HG03159 (cell line): ENCODE results near the gene NGRN.

Source experiments
- ATAC-seq: cut with Tn5 transposase; IDR thresholded peaks from one replicate; pipeline ENCODE4 v1.9.1; 2021; ENCODE audit warnings: mild to moderate bottlenecking, moderate library complexity; ENCODE audit not compliant: unreplicated experiment

NGRN gene

DNA sequence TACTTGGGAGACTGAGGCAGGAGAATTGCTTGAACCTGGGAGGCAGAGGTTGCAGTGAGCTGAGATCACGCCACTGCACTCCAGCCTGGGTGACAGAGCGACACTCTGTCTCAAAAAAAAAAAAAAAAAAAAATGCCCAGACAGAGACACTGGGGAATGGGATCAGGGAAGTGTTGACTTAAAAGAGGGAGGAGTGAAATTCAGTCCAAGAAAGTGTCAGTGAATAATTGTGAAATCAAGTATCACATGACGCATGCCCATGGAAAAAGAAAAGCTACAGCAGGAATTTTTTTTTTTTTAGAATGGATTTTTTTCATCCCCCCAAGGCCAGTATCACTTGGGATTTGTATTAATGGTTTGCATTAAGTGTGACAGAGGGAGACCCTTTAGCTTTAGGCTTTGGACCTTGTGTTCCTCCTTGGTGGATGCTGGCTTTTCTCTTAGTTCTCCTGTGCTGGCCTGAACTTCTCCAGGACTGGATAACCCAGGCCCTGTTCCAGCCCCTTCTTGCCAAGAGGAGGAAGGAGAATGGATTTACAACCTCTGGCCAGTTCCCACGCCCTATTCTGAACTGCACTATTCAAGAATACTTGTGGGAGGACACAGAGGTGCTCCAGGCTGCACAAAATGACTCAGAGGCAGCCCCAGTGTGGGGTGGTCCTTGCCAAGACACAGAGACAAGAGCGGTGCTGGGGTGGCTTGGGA lies 50.0 kb downstream of the NGRN start:
- no peak for ATAC-seq

DNA sequence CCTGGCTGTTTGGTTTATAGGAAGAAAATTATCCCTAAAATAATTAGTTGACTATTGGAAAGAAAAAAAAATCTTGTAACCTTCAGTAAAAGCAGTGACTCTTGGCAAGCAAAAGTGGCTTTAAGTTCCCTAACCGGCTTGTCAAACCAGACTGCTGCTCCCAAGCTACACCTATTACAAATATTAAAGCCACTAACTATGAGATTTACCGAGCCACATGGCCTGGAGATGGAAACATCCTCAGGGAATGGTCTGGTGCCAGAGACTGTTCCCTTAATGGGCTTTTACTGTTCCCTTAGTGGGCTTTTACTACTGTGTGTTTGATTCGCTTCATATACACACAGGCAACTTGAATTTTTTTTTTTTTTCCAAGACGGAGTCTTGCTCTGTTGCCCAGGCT lies 50.7 kb downstream of the NGRN start:
- no peak for ATAC-seq

DNA sequence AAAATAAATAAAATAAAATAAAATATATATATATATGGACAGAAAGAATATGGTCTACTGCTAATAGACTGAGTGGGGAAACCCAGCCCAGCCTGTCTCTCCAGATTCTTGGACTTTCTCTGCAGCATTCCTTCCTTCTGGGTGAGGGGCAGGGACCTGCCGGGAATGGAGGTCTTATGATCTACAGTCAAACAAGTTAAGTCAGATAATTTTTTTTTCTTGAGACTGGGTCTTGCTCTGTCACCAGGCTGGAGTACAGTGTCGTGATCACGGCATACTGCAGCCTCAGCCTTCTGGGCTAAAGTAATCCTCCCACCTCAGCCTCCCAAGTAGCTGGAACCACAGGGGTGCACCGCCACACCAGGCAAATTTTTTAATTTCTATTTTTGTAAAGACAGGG lies 53.1 kb downstream of the NGRN start:
- no peak for ATAC-seq

DNA sequence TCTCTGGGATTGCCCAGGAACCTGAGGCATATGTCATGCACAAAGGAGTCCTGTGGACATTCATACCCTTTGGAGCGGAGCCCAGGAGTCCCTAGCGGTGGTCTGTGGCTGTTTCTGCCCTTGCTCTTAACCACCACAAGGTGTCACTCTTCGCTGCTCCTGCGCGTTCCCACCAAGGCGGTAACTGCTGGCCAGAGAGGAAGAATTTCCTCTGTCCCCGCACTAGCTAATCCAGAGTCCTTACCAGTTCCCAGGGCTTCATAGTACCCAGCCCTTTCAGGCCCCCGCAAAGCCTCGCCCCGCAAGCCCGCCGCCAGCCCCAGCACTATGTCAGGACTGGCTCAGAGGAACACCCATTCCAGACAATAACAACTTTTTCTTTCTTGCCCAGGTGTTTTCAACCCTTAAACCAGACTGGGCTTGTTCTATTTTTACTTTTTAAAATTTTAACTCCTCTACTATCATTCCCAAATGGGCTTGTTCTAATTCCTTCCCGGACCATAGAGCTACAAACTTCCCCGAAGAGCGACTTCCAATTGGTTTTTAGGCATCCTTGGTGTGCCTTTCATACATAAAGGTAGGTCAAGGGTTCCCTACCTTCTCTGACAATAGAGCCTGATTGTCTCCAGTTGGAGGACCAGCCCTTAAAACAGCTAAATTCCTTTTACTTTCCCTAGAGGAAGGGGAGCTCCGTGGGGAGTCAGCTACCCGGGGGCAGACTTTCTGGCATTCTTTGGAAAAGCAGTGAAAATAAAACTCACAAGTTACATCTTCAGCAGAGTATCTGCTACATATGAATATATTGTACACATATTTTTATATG lies 54.8 kb downstream of the NGRN start:
- ATAC-seq: peak; percentile 87

DNA sequence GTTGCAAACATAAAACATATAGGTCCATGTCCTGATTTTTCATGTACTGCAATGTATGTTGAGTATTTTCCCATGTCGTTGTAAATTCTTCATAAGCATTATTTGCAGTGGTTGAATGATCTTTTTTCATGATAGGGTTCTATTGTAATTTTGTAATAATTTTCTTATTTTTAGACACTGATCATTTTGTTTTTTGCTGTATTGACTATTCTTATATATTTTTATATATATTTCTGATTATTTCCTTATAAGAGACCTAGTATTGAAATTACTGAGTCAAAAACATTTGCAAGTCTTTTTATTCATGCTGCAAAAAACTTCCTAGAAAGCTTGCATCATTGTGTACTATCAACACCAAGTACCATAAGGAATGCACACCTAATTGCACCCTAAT lies 55.4 kb downstream of the NGRN start:
- no peak for ATAC-seq
